Vagina (tissue), 2 donors: ENCODE results near the gene ZNF135.

Source experiments
- CTCF ChIP-seq, 3 experiments: fragments of 450-650 bp in 2 of 3; fragments of 200-600 bp in 1 of 3; sonication (generic) in 1 of 3; IDR thresholded peaks; one replicate each; pipeline ENCODE4 v1.5.1; 2017 to 2019; ENCODE audit warnings: antibody characterized with exemption in 3 of 3, mild to moderate bottlenecking in 2 of 3, moderate library complexity in 2 of 3
- POLR2A ChIP-seq, 2 donors: fragments of 450-650 bp; IDR thresholded peaks; one replicate each; pipeline ENCODE4 v1.6.1; 2017; ENCODE audit warnings: antibody characterized with exemption in 2 of 2, mild to moderate bottlenecking in 2 of 2, moderate library complexity in 2 of 2

DNA sequence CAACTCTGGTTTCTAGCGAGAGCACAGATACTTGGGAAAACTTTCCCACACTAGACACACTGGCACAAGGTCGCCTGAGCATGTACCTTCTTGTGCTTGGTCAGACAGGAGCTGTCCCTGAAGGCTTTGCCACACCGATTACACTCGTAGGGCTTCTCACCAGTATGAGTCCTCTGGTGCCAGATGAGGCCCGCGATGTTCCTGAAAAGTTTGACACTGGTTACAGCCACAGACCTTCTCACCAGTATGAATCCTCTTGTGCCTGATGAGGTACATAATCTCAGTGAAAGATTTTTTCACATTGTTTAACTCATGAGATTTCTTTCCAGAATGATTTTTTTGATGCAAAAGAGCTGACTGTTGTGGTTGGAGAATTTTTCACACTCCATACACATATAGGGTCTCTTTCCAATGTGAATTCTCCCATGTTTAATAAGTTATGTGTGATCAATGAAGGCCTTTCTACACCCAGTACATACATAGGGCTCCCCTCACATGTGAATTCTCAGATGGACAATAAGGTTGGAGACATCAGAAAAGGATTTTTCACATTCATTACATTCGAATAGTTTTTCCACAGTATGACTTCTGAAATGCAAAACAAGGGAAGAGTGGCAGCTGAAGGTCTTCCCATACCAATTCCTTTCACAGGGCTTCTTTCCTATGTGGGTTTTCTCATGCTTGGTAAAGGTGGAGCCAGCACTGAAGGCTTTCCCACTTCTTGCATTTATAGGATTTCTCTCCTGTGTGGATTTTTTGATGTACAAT lies 48.9 kb downstream of the ZNF135 start:
- TF ChIP-seq CTCF (IDR thresholded peaks at IDR 0.05) (no peak), POLR2A (IDR thresholded peaks at IDR 0.05) (no peak)
